HepG2 (cell line): ENCODE measurements around the gene RRAS.

Experiments
- ATF7 ChIP-seq, 2 experiments: fragments of 450-650 bp in 1 of 2; sonication (generic) in 1 of 2; formaldehyde crosslinking in 1 of 2; IDR thresholded peaks; 2 replicates each; pipeline versions ENCODE4 v1.4.0 to v1.6.1; 2016 to 2020; ENCODE audit warnings: antibody characterized with exemption in 1 of 2, mild to moderate bottlenecking in 1 of 2, missing genetic modification reagents in 1 of 2
- KAT2B ChIP-seq: fragments of 150-350 bp; IDR thresholded peaks from 2 replicates; pipeline ENCODE4 v1.6.1; 2014; ENCODE audit warnings: low read depth, low read length, borderline replicate concordance
- MTA3 ChIP-seq: sonication (generic); formaldehyde crosslinking; IDR thresholded peaks from 2 replicates; pipeline ENCODE4 v1.4.0; 2020; ENCODE audit warnings: missing genetic modification reagents
- SNAI1 ChIP-seq: sonication (generic); formaldehyde crosslinking; IDR thresholded peaks from 2 replicates; pipeline ENCODE4 v1.5.0; 2020; ENCODE audit warnings: mild to moderate bottlenecking, missing genetic modification reagents, borderline replicate concordance
- ZBTB37 ChIP-seq: sonication (generic); formaldehyde crosslinking; IDR thresholded peaks from 2 replicates; pipeline ENCODE4 v1.4.0; 2020; ENCODE audit warnings: mild to moderate bottlenecking, missing genetic modification reagents
- ZNF501 ChIP-seq: sonication (generic); formaldehyde crosslinking; IDR thresholded peaks from 2 replicates; pipeline ENCODE4 v1.5.1; 2020; ENCODE audit warnings: mild to moderate bottlenecking, moderate library complexity, missing genetic modification reagents
- ZSCAN20 ChIP-seq: sonication (generic); formaldehyde crosslinking; IDR thresholded peaks from 2 replicates; pipeline ENCODE4 v1.4.0; 2020; ENCODE audit warnings: missing genetic modification reagents, mild to moderate bottlenecking, borderline replicate concordance

GRCh38 chr19:49592486-49593232, 47.3 kb downstream of the RRAS start:
- TF ChIP-seq ZBTB37 (no peak), ATF7 (IDR thresholded peaks at IDR 0.05) (no peak), ATF7 (CRISPR knock-in tag; IDR thresholded peaks at IDR 0.05) (no peak), ZNF501 (CRISPR knock-in tag) (no peak), ZSCAN20 (CRISPR knock-in tag) (no peak), SNAI1 (CRISPR knock-in tag) (no peak), KAT2B (no peak), MTA3 (CRISPR knock-in tag) (no peak)
